B cell (primary cell): ENCODE measurements around the gene ERBB4. TPM values are rescaled to one million over a fixed set of nuclear protein-coding genes. Genes with fewer than 3 reads are reported as not detected.

ENCODE experiments used
- ATAC-seq: fragments of 200-7000 bp; cut with Tn5 transposase; one replicate; pipeline ENCODE4 v1.10.0; 2021; ENCODE audit warnings: low read depth, mild to moderate bottlenecking, moderate number of reproducible peaks, moderate library complexity
- CTCF ChIA-PET: fragments of 350-600 bp; sonication (Branson Sonifier 250); formaldehyde crosslinking; loops from one replicate; lab custom pipeline; 2021; ENCODE audit warnings: antibody characterized with exemption, inconsistent platforms; lab: Charles Lee
- POLR2A ChIA-PET: fragments of 350-600 bp; sonication (Branson Sonifier 250); formaldehyde crosslinking; loops from one replicate; lab custom pipeline; 2021; ENCODE audit warnings: antibody characterized with exemption; lab: Charles Lee
- DNase-seq: peaks from one replicate; pipeline ENCODE4 v3.0.0; 2013
- H2AFZ ChIP-seq: 2 replicates; pipeline ENCODE4 v1.6.1; 2012; ENCODE audit warnings: mild to moderate bottlenecking, low read depth, low read length; ENCODE audit not compliant: insufficient read depth, poor library complexity, severe bottlenecking
- H3K27ac ChIP-seq, 2 donors: 1 replicate in 1 of 2; 2 replicates in 1 of 2; pipeline ENCODE4 v1.5.1; 2012 to 2013; ENCODE audit warnings: low read length in 2 of 2, mild to moderate bottlenecking in 2 of 2, moderate library complexity in 1 of 2
- H3K27me3 ChIP-seq, 4 experiments: fragments of 200-600 bp in 1 of 4; sonication (generic) in 1 of 4; replicated peaks in 1 of 4; 1 replicate in 2 of 4; 2 replicates in 2 of 4; pipeline versions ENCODE4 v1.6.1 to v1.7.0; 2013 to 2016; ENCODE audit warnings: low read length in 3 of 4, mild to moderate bottlenecking in 2 of 4, mixed read lengths in 1 of 4, moderate library complexity in 1 of 4; ENCODE audit not compliant: insufficient read depth in 4 of 4, control insufficient read depth in 3 of 4; ENCODE audit errors: control extremely low read depth in 1 of 4
- H3K36me3 ChIP-seq, 2 experiments: replicated peaks in 1 of 2; 1 replicate in 1 of 2; 2 replicates in 1 of 2; pipeline versions ENCODE4 v1.6.1 to v1.7.1; 2013; ENCODE audit warnings: low read length in 1 of 2; ENCODE audit not compliant: insufficient read depth in 2 of 2, control insufficient read depth in 1 of 2; ENCODE audit errors: control extremely low read depth in 1 of 2, extremely low read depth in 1 of 2
- H3K4me1 ChIP-seq, 2 donors: fragments of 200-600 bp in 1 of 2; sonication (generic) in 1 of 2; 1 replicate in 1 of 2; 2 replicates in 1 of 2; pipeline versions ENCODE4 v1.5.1 to v1.6.1; 2013 to 2017; ENCODE audit warnings: low read length in 2 of 2; ENCODE audit not compliant: control insufficient read depth in 2 of 2, insufficient read depth in 2 of 2
- H3K4me2 ChIP-seq: replicated peaks from 2 replicates; pipeline ENCODE3; 2012; ENCODE audit warnings: mild to moderate bottlenecking, low read depth, low read length; ENCODE audit not compliant: poor library complexity, severe bottlenecking
- H3K4me3 ChIP-seq, 5 experiments: fragments of 200-600 bp in 1 of 5; sonication (generic) in 1 of 5; 1 replicate in 3 of 5; 2 replicates in 2 of 5; pipeline versions ENCODE4 v1.5.1 to v1.7.0; 2011 to 2016; ENCODE audit warnings: low read length in 4 of 5, mild to moderate bottlenecking in 4 of 5, low read depth in 2 of 5, control low read depth in 1 of 5, moderate library complexity in 1 of 5; ENCODE audit not compliant: insufficient read depth in 1 of 5; ENCODE audit errors: control extremely low read depth in 1 of 5, extremely low read depth in 1 of 5
- H3K79me2 ChIP-seq: fragments of 200-600 bp; sonication (generic); one replicate; pipeline ENCODE4 v1.6.0; 2016; ENCODE audit warnings: low read length; ENCODE audit not compliant: control insufficient read depth, insufficient read depth
- H3K9ac ChIP-seq: fragments of 200-600 bp; sonication (generic); 2 replicates; pipeline ENCODE4 v1.6.1; 2017; ENCODE audit warnings: mild to moderate bottlenecking, low read length, moderate library complexity
- H3K9me3 ChIP-seq, 3 donors: one replicate each; pipeline versions ENCODE4 v1.6.1 to v1.7.1; 2013; ENCODE audit warnings: low read length in 2 of 3; ENCODE audit not compliant: control insufficient read depth in 2 of 3, insufficient read depth in 1 of 3; ENCODE audit errors: control extremely low read depth in 1 of 3
- H4K20me1 ChIP-seq: 2 replicates; pipeline ENCODE4 v1.6.0; 2012; ENCODE audit warnings: mild to moderate bottlenecking, low read length; ENCODE audit not compliant: insufficient read depth, control insufficient read depth, poor library complexity, severe bottlenecking
- H3K27ac Mint-ChIP-seq: one replicate; pipeline ENCODE4 v1.8.0; 2021; ENCODE audit warnings: mixed read lengths
- H3K27me3 Mint-ChIP-seq: one replicate; pipeline ENCODE4 v1.8.0; 2021; ENCODE audit warnings: mixed read lengths
- H3K4me1 Mint-ChIP-seq: one replicate; pipeline ENCODE4 v1.8.0; 2021; ENCODE audit warnings: mixed read lengths
- H3K4me3 Mint-ChIP-seq: one replicate; pipeline ENCODE4 v1.8.0; 2021; ENCODE audit warnings: mixed read lengths
- H3K9me3 Mint-ChIP-seq: one replicate; pipeline ENCODE4 v1.8.0; 2022; ENCODE audit warnings: mixed read lengths; ENCODE audit not compliant: insufficient read depth
- EZH2 ChIP-seq: IDR thresholded peaks from 2 replicates; pipeline ENCODE4 v1.6.1; 2012; ENCODE audit warnings: borderline replicate concordance, low read depth, mild to moderate bottlenecking, moderate library complexity, low read length; ENCODE audit not compliant: insufficient read depth, poor library complexity, severe bottlenecking
- WGBS: methylation state at CpG from one replicate; pipeline ENCODE4 v1.1.5; 2013; ENCODE audit warnings: missing lambda C conversion rate; ENCODE audit not compliant: insufficient coverage; 5-methylcytosine and 5-hydroxymethylcytosine counted together
- intact Hi-C: fragments of 100-400 bp; cut with micrococcal nuclease; formaldehyde crosslinking; loops from one replicate; pipeline ENCODE4 v1.10.0; 2022
- polyA plus RNA-seq: library from polyadenylated mRNA; depleted of rRNA; stranded (reverse); fragments of >200 nt; gene quantifications from 2 replicates; pipeline ENCODE4 v1.2.3, GENCODE V29; 2012
- total RNA-seq, 2 donors: library from RNA; stranded (reverse); fragments of 120-200 nt in 1 of 2; gene quantifications; 1 replicate in 1 of 2; 2 replicates in 1 of 2; pipeline versions ENCODE4 v1.2.3 to v1.2.4, GENCODE V29; 2013 to 2022
- TF ChIP-seq, protein P1 (sequence below): fragments of 200-600 bp; IDR thresholded peaks from one replicate; pipeline ENCODE4 v1.8.0; 2022; ENCODE audit warnings: antibody characterized with exemption, mild to moderate bottlenecking

ERBB4 gene
- total and polyA plus RNA-seq, 2 donors (not counting 1 experiment from before 2014, with no cell fraction given) = not detected

DNA sequence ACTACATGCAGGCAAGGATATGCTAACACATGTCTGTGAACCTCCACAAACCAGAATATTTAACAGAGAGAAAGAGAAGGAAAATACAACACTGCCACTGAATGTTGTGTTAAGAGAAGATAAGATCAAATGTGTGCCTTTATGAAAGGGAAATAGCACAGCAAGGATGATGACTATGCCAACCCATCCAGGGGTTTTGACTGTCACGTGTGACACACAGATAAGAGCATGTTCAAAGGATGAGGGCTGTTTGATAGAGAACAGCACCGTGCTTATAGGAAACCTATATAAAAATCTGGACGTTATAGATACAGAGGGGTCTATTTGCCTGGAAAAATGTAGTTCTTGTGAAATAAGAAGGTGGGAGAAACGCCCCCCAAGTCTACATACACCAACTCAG lies 1070.4 kb downstream of the ERBB4 start:
- CTCF ChIA-PET = interaction anchor here (1.0 kb wide), 1 partner anchor 9 kb away, joined by 3 read pairs; no protein-coding TSS in a partner anchor
- POLR2A ChIA-PET = no interaction called here
- Mint-ChIP-seq H3K27ac (no peak overlapping the region), H3K4me1 (no peaks in the 10 kb centered on the region), H3K4me3 (no peak overlapping the region), H3K27me3 (no peaks in the 10 kb centered on the region), H3K9me3 (no peaks in the 10 kb centered on the region)
- Histone ChIP-seq H3K27ac (no peak overlapping the region), H3K9me3 (no peaks in the 10 kb centered on the region), H3K4me1 (no peaks in the 10 kb centered on the region), H3K9ac (no peak overlapping the region), H3K4me3 (no peak overlapping the region), H3K79me2 (no peaks in the 10 kb centered on the region), H2AFZ (no peak overlapping the region), H3K36me3 (no peaks in the 10 kb centered on the region), H3K4me2 (no peak overlapping the region), H3K27me3 (no peaks in the 10 kb centered on the region), H4K20me1 (no peaks in the 10 kb centered on the region)
- no peak for TF ChIP-seq EZH2
- 63% methylated on average over 1 of the region's 4 CpGs for WGBS
- intact Hi-C loops = no loop called here
- DNase-seq = no peak
- no peak for ATAC-seq

DNA sequence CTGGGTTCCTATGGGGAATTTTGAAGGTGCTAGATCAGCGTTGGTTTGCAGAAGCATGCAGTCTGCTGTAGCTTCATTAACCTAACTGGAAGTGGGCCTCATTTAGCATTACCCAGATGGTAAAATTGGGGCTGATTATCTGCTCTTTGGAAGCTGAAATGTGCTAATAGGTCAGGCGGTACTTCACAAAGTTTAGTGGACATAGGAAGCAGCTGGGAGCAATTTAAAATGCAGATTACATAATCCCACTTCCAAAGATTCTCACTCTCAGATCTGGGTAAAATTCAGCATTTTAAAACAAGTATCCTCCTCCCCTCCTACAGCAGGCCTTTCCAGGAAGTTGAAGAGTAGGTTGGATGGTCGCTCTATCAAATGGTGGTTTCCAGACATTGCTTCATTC lies 1075.2 kb downstream of the ERBB4 start:
- Histone ChIP-seq H3K4me1 (no peaks in the 10 kb centered on the region), H3K27me3 (no peaks in the 10 kb centered on the region), H3K9me3 (no peaks in the 10 kb centered on the region), H4K20me1 (no peaks in the 10 kb centered on the region), H3K4me3 (no peak overlapping the region), H3K9ac (no peak overlapping the region), H3K36me3 (no peaks in the 10 kb centered on the region), H2AFZ (no peak overlapping the region), H3K27ac (no peak overlapping the region), H3K79me2 (no peaks in the 10 kb centered on the region), H3K4me2 (no peak overlapping the region)
- Mint-ChIP-seq H3K27ac (no peak overlapping the region), H3K4me1 (no peaks in the 10 kb centered on the region), H3K27me3 (no peaks in the 10 kb centered on the region), H3K4me3 (no peak overlapping the region), H3K9me3 (no peaks in the 10 kb centered on the region)
- ATAC-seq (no peak), DNase-seq (no peak)
- intact Hi-C loops = no loop called here
- WGBS = 70% methylated on average over 2 of the region's 3 CpGs
- POLR2A ChIA-PET = no interaction called here
- TF ChIP-seq, protein P1, sequence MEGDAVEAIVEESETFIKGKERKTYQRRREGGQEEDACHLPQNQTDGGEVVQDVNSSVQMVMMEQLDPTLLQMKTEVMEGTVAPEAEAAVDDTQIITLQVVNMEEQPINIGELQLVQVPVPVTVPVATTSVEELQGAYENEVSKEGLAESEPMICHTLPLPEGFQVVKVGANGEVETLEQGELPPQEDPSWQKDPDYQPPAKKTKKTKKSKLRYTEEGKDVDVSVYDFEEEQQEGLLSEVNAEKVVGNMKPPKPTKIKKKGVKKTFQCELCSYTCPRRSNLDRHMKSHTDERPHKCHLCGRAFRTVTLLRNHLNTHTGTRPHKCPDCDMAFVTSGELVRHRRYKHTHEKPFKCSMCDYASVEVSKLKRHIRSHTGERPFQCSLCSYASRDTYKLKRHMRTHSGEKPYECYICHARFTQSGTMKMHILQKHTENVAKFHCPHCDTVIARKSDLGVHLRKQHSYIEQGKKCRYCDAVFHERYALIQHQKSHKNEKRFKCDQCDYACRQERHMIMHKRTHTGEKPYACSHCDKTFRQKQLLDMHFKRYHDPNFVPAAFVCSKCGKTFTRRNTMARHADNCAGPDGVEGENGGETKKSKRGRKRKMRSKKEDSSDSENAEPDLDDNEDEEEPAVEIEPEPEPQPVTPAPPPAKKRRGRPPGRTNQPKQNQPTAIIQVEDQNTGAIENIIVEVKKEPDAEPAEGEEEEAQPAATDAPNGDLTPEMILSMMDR = no peak
- no peak for TF ChIP-seq EZH2
- CTCF ChIA-PET = interaction anchor here (1.0 kb wide), 1 partner anchor 8 kb away, joined by 5 read pairs; no protein-coding TSS in a partner anchor
